Measurements from ENCODE around the gene GDF15.

The GDF15 gene

DNA sequence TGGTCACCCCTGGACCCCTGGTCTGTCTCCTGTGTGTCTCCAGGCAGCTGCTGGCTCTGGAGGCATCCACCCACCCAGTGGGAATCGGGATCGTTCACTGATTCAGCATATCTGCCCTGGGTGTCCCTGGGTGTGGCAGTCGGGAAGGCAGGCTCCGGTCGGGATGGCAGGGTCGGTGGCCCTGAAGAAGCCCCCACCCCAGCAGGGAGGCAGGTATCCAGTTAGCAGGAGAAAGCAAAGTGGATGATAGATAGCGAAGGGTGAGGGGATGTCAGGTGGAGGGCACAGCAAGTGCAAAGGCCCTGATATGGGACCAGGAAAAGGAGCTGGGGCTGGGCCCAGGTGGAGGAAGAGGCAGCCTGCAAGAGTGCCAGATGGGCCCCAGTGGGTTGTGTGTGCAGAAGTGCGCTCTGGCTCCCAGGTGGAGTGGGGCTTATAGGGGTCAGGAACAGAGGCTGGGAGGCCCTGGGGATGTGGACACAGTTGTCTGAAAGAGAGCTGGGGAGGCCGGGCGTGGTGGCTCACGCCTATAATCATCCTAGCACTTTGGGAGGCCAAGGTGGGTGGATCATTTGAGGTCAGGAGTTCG lies 35.5 kb downstream of the GDF15 start:
- peaks cover 24% of the 10 kb centered on the region for H3K4me1 ChIP-seq (ENCODE audit: control insufficient read depth, insufficient read depth, low read length)
- H3K27me3 ChIP-seq (ENCODE audit: control insufficient read depth, insufficient read depth, low read length): peaks cover 27% of the 10 kb centered on the region
- no peaks in the 10 kb centered on the region for H3K36me3 ChIP-seq (ENCODE audit: control insufficient read depth, insufficient read depth, low read length)
- H3K9ac ChIP-seq (ENCODE audit: low read depth, low read length): no peak overlapping the region
- H3K4me3 ChIP-seq (ENCODE audit: low read depth, low read length): no peak overlapping the region
- H3K27ac ChIP-seq (ENCODE audit: low read depth, low read length): no peak overlapping the region
- H3K9me3 ChIP-seq (ENCODE audit: control insufficient read depth, insufficient read depth, low read length): no peaks in the 10 kb centered on the region

GRCh38 chr19:18422530-18423191 lies 36.7 kb downstream of the GDF15 start:
- no peak overlapping the region for H3K27ac ChIP-seq (ENCODE audit: low read depth, low read length)
- no peak overlapping the region for H3K9ac ChIP-seq (ENCODE audit: low read depth, low read length)
- peaks cover 24% of the 10 kb centered on the region for H3K4me1 ChIP-seq (ENCODE audit: control insufficient read depth, insufficient read depth, low read length)
- no peaks in the 10 kb centered on the region for H3K9me3 ChIP-seq (ENCODE audit: control insufficient read depth, insufficient read depth, low read length)
- no peaks in the 10 kb centered on the region for H3K36me3 ChIP-seq (ENCODE audit: control insufficient read depth, insufficient read depth, low read length)
- H3K27me3 ChIP-seq (ENCODE audit: control insufficient read depth, insufficient read depth, low read length): peaks cover 27% of the 10 kb centered on the region
- no peak overlapping the region for H3K4me3 ChIP-seq (ENCODE audit: low read depth, low read length)

DNA sequence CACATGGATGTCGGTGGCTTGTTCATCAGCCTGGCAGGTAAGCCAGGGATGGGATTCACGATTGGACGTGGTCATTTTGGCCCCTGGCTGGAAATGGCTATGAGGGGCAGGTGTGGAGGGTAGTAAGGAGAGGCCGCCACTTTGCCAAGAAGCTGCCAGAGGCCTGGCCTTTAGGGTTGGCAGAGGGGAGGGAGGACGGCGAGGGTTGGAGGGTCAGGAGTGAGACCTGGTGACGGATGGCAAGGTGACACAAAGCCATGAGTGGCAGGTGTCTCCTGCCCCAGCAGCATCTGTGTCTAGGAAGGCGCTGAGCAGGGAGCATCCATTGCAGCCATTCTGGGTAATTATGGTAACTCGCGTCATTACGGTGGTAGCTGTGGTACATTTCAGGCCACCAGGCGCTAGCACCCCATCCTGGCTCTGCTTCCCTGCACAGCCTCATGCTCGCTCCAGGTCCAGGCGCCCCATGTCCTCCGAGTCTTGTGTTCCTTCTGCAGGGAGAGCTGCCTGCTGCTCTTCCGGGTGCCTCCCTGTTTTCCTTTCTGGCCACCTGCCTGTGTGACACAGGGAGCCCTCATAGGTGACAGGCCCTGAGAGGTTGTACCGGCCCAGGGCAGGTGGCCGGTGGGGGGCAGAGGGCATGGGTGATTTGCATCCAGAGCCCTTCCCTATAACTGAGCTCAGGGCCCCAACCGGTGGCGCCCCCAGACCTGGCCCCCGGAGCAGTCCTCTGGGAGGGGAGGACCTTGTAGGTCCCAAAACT lies 37.5 kb downstream of the GDF15 start:
- Histone ChIP-seq H3K36me3 (ENCODE audit: control insufficient read depth, insufficient read depth, low read length) (no peaks in the 10 kb centered on the region), H3K9ac (ENCODE audit: low read depth, low read length) (no peak overlapping the region), H3K4me1 (ENCODE audit: control insufficient read depth, insufficient read depth, low read length) (peaks cover 17% of the 10 kb centered on the region; the same call in 1 of the 2 replicates), H3K27me3 (ENCODE audit: control insufficient read depth, insufficient read depth, low read length) (peaks cover 19% of the 10 kb centered on the region), H3K4me3 (ENCODE audit: low read depth, low read length) (no peak overlapping the region), H3K27ac (ENCODE audit: low read depth, low read length) (no peak overlapping the region), H3K9me3 (ENCODE audit: control insufficient read depth, insufficient read depth, low read length) (no peaks in the 10 kb centered on the region)

DNA sequence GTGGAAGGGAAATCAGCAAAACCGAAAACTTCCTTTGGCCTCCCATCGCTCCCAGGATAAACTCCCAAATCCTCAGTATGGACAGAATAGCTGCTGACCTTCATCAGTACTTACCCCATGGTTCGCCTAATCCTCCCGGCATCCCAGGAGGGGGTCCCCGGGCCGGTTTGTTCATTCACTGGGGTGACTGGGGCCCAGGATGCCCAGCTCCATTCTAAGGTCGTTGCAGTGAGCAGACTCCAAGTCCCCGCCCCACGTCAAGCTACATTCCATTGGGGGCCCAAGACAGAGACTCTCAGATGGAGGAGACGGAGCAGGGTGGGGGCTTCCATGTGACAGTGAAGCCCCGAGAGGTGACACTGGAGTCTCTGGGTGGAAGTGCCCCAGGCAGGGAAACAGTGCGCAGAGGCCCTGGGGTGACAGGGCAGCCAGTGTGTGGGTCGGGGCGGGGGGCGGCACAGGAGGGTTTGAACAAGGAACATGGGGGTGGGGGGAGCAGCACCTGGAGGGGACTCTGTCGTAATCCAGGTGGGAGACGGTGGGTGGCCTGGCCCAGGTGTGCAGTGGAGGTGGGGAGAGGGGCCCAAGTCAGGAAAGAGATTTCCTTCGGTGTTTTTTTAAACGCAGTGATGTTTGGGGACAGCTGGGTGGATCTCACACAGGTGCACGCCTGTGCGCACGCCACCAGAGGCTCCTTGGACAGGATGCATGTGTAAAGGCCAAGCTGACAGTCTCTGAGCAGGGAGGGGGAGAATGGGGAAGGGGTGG lies 38.3 kb downstream of the GDF15 start:
- Histone ChIP-seq H3K9ac (ENCODE audit: low read depth, low read length) (no peak overlapping the region), H3K36me3 (ENCODE audit: control insufficient read depth, insufficient read depth, low read length) (no peaks in the 10 kb centered on the region), H3K27ac (ENCODE audit: low read depth, low read length) (no peak overlapping the region), H3K4me1 (ENCODE audit: control insufficient read depth, insufficient read depth, low read length) (peaks cover 12% of the 10 kb centered on the region; the same call in 1 of the 2 replicates), H3K4me3 (ENCODE audit: low read depth, low read length) (no peak overlapping the region), H3K9me3 (ENCODE audit: control insufficient read depth, insufficient read depth, low read length) (no peaks in the 10 kb centered on the region), H3K27me3 (ENCODE audit: control insufficient read depth, insufficient read depth, low read length) (peaks cover 13% of the 10 kb centered on the region)

DNA sequence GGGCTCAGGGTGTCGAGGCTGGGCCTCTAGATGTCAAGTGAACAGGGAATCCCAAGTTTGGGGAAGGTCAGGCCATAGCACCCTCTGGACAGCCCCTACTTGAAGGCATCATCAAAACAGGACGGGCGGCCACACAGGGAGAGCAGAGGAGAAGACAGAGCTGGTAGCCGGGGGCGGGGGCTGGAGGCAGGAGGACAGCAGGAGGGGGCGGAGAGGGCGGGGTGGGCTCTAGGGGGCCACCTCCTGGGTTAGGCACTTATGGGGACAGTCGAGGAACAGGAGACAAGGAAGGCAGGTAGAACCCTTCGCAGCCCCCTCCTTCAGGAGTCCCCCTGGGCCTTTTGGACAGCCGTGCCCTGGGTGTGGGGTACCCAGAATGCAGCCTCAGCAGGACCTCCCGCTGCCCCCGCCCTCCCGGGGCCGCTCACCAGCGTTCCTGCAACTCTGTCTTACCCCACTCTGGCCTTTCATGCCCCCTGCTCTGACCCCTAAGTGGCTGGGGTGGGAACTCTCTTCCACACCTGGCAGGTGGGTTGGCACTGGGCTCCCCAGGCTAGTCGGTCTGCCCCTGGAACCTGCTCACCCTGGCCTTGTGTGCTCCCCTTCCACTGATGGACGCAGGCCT lies 39.0 kb downstream of the GDF15 start:
- peaks cover 10% of the 10 kb centered on the region for H3K27me3 ChIP-seq (ENCODE audit: control insufficient read depth, insufficient read depth, low read length)
- peaks cover 12% of the 10 kb centered on the region; the same call in 1 of the 2 replicates for H3K4me1 ChIP-seq (ENCODE audit: control insufficient read depth, insufficient read depth, low read length)
- no peak overlapping the region for H3K27ac ChIP-seq (ENCODE audit: low read depth, low read length)
- no peaks in the 10 kb centered on the region for H3K9me3 ChIP-seq (ENCODE audit: control insufficient read depth, insufficient read depth, low read length)
- H3K9ac ChIP-seq (ENCODE audit: low read depth, low read length): no peak overlapping the region
- no peak overlapping the region for H3K4me3 ChIP-seq (ENCODE audit: low read depth, low read length)
- no peaks in the 10 kb centered on the region for H3K36me3 ChIP-seq (ENCODE audit: control insufficient read depth, insufficient read depth, low read length)

- H3K9ac ChIP-seq (ENCODE audit: low read depth, low read length): no peak overlapping the region
- peaks cover 12% of the 10 kb centered on the region; the same call in 1 of the 2 replicates for H3K4me1 ChIP-seq (ENCODE audit: control insufficient read depth, insufficient read depth, low read length)
- no peak overlapping the region for H3K27ac ChIP-seq (ENCODE audit: low read depth, low read length)
- no peaks in the 10 kb centered on the region for H3K36me3 ChIP-seq (ENCODE audit: control insufficient read depth, insufficient read depth, low read length)
- no peaks in the 10 kb centered on the region for H3K9me3 ChIP-seq (ENCODE audit: control insufficient read depth, insufficient read depth, low read length)
- H3K4me3 ChIP-seq (ENCODE audit: low read depth, low read length): no peak overlapping the region
- H3K27me3 ChIP-seq (ENCODE audit: control insufficient read depth, insufficient read depth, low read length): 0 out of 2 replicates have a peak, but pooled peaks cover 5% of the 10 kb centered on the region
Measured at GRCh38 chr19:18425515-18426415, 39.8 kb downstream of the GDF15 start.

- no peaks in the 10 kb centered on the region for H3K36me3 ChIP-seq (ENCODE audit: control insufficient read depth, insufficient read depth, low read length)
- H3K4me3 ChIP-seq (ENCODE audit: low read depth, low read length): no peak overlapping the region
- H3K9ac ChIP-seq (ENCODE audit: low read depth, low read length): no peak overlapping the region
- peaks cover 12% of the 10 kb centered on the region; the same call in 1 of the 2 replicates for H3K4me1 ChIP-seq (ENCODE audit: control insufficient read depth, insufficient read depth, low read length)
- H3K9me3 ChIP-seq (ENCODE audit: control insufficient read depth, insufficient read depth, low read length): no peaks in the 10 kb centered on the region
- no peaks in the 10 kb centered on the region for H3K27me3 ChIP-seq (ENCODE audit: control insufficient read depth, insufficient read depth, low read length)
- no peak overlapping the region for H3K27ac ChIP-seq (ENCODE audit: low read depth, low read length)
Measured at GRCh38 chr19:18426416-18426767, 40.4 kb downstream of the GDF15 start.

DNA sequence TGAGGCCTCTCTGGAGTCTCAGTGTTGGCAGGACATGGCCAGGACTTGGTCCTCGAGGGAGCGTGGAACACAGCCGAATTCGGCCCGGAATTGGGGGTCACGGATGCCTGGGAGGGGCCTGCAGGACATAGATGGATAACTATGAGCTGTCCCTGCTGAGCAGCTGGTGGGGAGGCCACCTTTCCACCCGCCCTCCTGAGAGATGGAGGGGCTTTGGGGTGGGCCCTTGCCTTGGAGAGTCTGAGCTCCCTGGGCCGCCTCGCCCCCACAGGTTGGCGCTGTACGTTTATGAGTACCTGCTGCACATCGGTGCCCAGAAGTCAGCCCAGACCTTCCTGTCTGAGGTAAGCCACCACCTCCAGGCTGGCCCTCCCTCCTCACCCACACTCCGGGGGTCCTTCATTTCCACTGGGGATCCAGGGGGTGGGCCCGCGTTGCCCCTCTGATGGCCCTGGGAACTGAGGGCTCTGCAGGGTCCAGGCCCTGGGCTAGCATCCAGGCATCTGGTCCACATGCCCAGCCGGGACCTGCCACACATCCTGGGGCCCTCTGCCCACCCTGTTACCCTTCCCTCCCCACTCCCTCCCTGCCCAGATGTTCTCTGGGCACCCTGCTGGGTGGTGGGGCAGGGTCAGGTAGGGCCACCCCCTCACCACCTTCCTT lies 41.3 kb downstream of the GDF15 start:
- no peak overlapping the region for H3K27ac ChIP-seq (ENCODE audit: low read depth, low read length)
- no peaks in the 10 kb centered on the region for H3K27me3 ChIP-seq (ENCODE audit: control insufficient read depth, insufficient read depth, low read length)
- H3K9me3 ChIP-seq (ENCODE audit: control insufficient read depth, insufficient read depth, low read length): no peaks in the 10 kb centered on the region
- H3K4me3 ChIP-seq (ENCODE audit: low read depth, low read length): no peak overlapping the region
- peaks cover 13% of the 10 kb centered on the region; the same call in 1 of the 2 replicates for H3K4me1 ChIP-seq (ENCODE audit: control insufficient read depth, insufficient read depth, low read length)
- no peak overlapping the region for H3K9ac ChIP-seq (ENCODE audit: low read depth, low read length)
- no peaks in the 10 kb centered on the region for H3K36me3 ChIP-seq (ENCODE audit: control insufficient read depth, insufficient read depth, low read length)

- H3K36me3 ChIP-seq (ENCODE audit: control insufficient read depth, insufficient read depth, low read length): no peaks in the 10 kb centered on the region
- no peak overlapping the region for H3K27ac ChIP-seq (ENCODE audit: low read depth, low read length)
- no peaks in the 10 kb centered on the region for H3K27me3 ChIP-seq (ENCODE audit: control insufficient read depth, insufficient read depth, low read length)
- no peak overlapping the region for H3K9ac ChIP-seq (ENCODE audit: low read depth, low read length)
- H3K4me1 ChIP-seq (ENCODE audit: control insufficient read depth, insufficient read depth, low read length): peaks cover 16% of the 10 kb centered on the region
- H3K9me3 ChIP-seq (ENCODE audit: control insufficient read depth, insufficient read depth, low read length): no peaks in the 10 kb centered on the region
- H3K4me3 ChIP-seq (ENCODE audit: low read depth, low read length): no peak overlapping the region
Measured at GRCh38 chr19:18427743-18428113, 41.8 kb downstream of the GDF15 start.
